HG02870 (cell line): Measurements from ENCODE around the gene RBM45.

Experiments
- ATAC-seq: cut with Tn5 transposase; IDR thresholded peaks from one replicate; pipeline ENCODE4 v1.9.1; 2021; ENCODE audit warnings: mild to moderate bottlenecking, moderate library complexity; ENCODE audit not compliant: unreplicated experiment

The RBM45 gene

GRCh38 chr2:178157574-178157973 lies 45.3 kb downstream of the RBM45 start:
- no peak for ATAC-seq

DNA sequence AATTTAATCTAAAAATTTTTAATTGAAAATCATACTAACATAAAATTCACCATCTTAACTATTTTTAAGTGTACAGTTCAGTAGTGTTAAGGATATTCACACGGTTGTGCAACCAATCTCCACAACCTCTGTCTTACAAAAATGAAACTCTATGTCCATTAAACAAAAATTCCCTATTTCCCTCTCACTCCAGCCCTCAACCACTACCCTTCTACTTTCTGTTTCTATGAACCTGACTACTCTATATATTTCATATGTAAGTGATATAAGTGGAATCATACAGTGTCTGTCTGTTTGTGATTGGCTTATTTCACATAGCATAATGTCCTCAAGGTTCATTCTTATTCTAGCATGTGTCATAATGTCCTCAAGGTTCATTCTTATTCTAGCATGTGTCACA lies 47.7 kb downstream of the RBM45 start:
- ATAC-seq = no peak

GRCh38 chr2:178160601-178161000 lies 48.4 kb downstream of the RBM45 start:
- ATAC-seq = no peak

DNA sequence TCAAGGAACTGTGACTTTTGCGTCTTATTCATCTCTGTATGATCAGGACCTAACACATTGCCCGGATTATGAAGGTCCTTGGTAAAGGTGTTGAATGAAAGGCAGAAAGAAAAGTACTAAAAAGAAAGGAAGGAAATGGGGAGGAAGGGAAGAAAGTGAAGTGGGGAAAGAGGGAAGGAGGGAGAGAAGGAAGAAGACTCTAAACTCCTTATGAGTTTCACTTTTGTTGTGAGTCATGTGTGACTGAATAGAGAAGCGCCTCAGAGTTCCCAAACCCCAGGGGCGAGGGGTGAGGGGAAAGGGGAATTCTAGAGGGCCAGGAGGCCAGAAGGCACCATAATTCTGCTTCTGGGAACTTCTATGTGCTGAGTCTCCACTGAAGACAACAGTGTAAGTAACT lies 51.2 kb downstream of the RBM45 start:
- no peak for ATAC-seq

- ATAC-seq = no peak
These were observed 51.7 kb downstream of the RBM45 start for GRCh38 chr2:178163911-178164310.

- ATAC-seq = no peak
These were observed 61.4 kb downstream of the RBM45 start for GRCh38 chr2:178173657-178174056.

DNA sequence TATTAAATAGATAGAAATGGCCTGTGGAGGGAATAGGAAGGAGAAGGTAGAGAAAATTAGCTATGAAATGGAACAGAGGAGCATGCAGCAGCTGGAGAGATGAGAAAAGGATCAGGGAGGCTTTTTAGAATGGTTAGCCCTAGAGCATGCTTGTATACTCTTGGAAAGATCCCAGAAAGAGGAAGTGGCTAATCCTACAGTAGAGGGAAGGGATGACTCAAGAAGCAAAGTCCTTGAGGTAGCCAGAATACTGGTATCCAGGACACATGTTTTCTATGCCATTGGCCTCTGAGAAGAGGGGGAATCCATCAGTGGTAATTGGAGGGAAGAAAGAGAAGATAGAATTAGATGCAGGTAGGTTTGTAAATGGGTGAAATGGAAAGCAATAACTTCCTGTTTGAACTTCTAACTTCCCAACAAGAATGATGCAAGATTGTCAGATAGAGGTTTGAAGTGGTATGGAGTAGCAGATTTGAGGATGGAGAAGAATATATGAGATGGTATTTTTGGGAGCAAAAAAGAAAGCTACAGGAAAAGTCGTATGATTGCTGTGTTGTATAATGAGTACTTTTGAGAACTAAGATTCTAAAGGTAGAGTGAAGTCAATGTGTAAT lies 64.9 kb downstream of the RBM45 start:
- ATAC-seq = no peak
